Stimulated activated CD8-positive, alpha-beta memory T cell treated with anti-CD3 and anti-CD28 coated beads, Interleukin-15, amount 100 ng/mL, for 24 hours (primary cell): Measurements from ENCODE around the gene ESPL1.
A peak's percentile ranks its signal among the peaks of the same experiment; 100 is the strongest.
"Not testable (repeated sequence)": the region's sequence is repeated elsewhere in the genome, so short reads cannot be mapped to it uniquely, and the experiment has no call there.

Source experiments
- DNase-seq: peaks from one replicate; pipeline ENCODE4 v3.0.0-alpha.2; 2020; ENCODE audit warnings: low read depth

ESPL1 gene

GRCh38 chr12:53258541-53259539 is 9.3 kb upstream of the ESPL1 start:
- DNase-seq = no peak

- DNase-seq = no peak
Measured at GRCh38 chr12:53259891-53260290, 8.2 kb upstream of the ESPL1 start.

GRCh38 chr12:53265783-53266182 is 2.3 kb upstream of the ESPL1 start:
- DNase-seq = no peak

- DNase-seq = no peak
Measured at GRCh38 chr12:53267306-53267998, 647 bp upstream of the ESPL1 start.

GRCh38 chr12:53268630-53269562 is 797 bp downstream of the ESPL1 start:
- no peak for DNase-seq

GRCh38 chr12:53274445-53274844 is 6.3 kb downstream of the ESPL1 start:
- no peak for DNase-seq

GRCh38 chr12:53276511-53276910 is 8.4 kb downstream of the ESPL1 start:
- DNase-seq = no peak

- no peak for DNase-seq
Measured at GRCh38 chr12:53277981-53278380, 9.9 kb downstream of the ESPL1 start.

- no peak for DNase-seq
Measured at GRCh38 chr12:53279283-53279869, 11.3 kb downstream of the ESPL1 start.

GRCh38 chr12:53279888-53280498 is 11.9 kb downstream of the ESPL1 start:
- DNase-seq = no peak

GRCh38 chr12:53286448-53286847 is 18.3 kb downstream of the ESPL1 start:
- DNase-seq = no peak

- DNase-seq = peak; percentile 20
Measured at GRCh38 chr12:53287741-53288216, 19.7 kb downstream of the ESPL1 start.

GRCh38 chr12:53288322-53288721 is 20.2 kb downstream of the ESPL1 start:
- no peak for DNase-seq

- no peak for DNase-seq
Measured at GRCh38 chr12:53289891-53290290, 21.8 kb downstream of the ESPL1 start.

- no peak for DNase-seq
Measured at GRCh38 chr12:53290661-53291060, 22.6 kb downstream of the ESPL1 start.

- DNase-seq = no peak
Measured at GRCh38 chr12:53292426-53292825, 24.3 kb downstream of the ESPL1 start.

GRCh38 chr12:53295070-53295890 is 27.2 kb downstream of the ESPL1 start, which contains the start of gene PFDN5:
Gene PFDN5, plus strand, starts transcription at chr12:53295542. Its CDS starts 26 bp downstream, at chr12:53295568.
- DNase-seq = peak; percentile 61

- no peak for DNase-seq
Measured at GRCh38 chr12:53295891-53296219, 27.8 kb downstream of the ESPL1 start.

GRCh38 chr12:53297106-53297505 is 29.0 kb downstream of the ESPL1 start:
- DNase-seq = not testable (repeated sequence)

GRCh38 chr12:53298164-53298563 is 30.1 kb downstream of the ESPL1 start:
- DNase-seq = no peak
